Thyroid gland (tissue), 4 donors: ENCODE results near the gene MUC20. TPM values are rescaled to one million over a fixed set of nuclear protein-coding genes. Genes with fewer than 3 reads are reported as not detected.
"Not testable (repeated sequence)": the region's sequence is repeated elsewhere in the genome, so short reads cannot be mapped to it uniquely, and the experiment has no call there.

Experiments
- DNase-seq, 2 donors: peaks; one replicate each; pipeline ENCODE4 v3.0.0-alpha.2; 2019
- H3K27ac ChIP-seq, 3 donors: fragments of 200-600 bp; sonication (generic); 1 replicate in 2 of 3; 2 replicates in 1 of 3; pipeline ENCODE4 v1.5.1; 2016 to 2019; ENCODE audit warnings: mild to moderate bottlenecking in 1 of 3, moderate library complexity in 1 of 3
- H3K27me3 ChIP-seq: fragments of 200-600 bp; sonication (generic); one replicate; pipeline ENCODE4 v1.5.1; 2019
- H3K36me3 ChIP-seq, 2 donors: fragments of 200-600 bp; sonication (generic); one replicate each; pipeline ENCODE4 v1.5.1; 2016 to 2019
- H3K4me1 ChIP-seq, 2 donors: fragments of 200-600 bp; sonication (generic); one replicate each; pipeline ENCODE4 v1.5.1; 2017 to 2019
- H3K4me3 ChIP-seq, 3 donors: fragments of 200-600 bp; sonication (generic); replicated peaks in 1 of 3; 1 replicate in 2 of 3; 2 replicates in 1 of 3; pipeline ENCODE4 v1.5.1; 2016; ENCODE audit warnings: mild to moderate bottlenecking in 1 of 3
- H3K9me3 ChIP-seq: fragments of 200-600 bp; sonication (generic); one replicate; pipeline ENCODE4 v1.5.1; 2017
- POLR2A ChIP-seq, 2 donors: fragments of 450-650 bp; IDR thresholded peaks; one replicate each; pipeline ENCODE4 v1.6.1; 2017; ENCODE audit warnings: antibody characterized with exemption in 2 of 2, mild to moderate bottlenecking in 2 of 2, moderate library complexity in 1 of 2
- WGBS, 2 donors: methylation state at CpG; one replicate each; pipeline ENCODE4 v1.1.5; 2017; 5-methylcytosine and 5-hydroxymethylcytosine counted together
- intact Hi-C: fragments of 100-400 bp; cut with DNase I; formaldehyde crosslinking; loops from one replicate; pipeline ENCODE4 v1.15.1; 2023
- total RNA-seq, 4 donors: library from RNA; depleted of rRNA; stranded (reverse); fragments of >200 nt; gene quantifications; one replicate each; pipeline ENCODE4 v1.2.3, GENCODE V29; 2016
- TF ChIP-seq, protein P1 (sequence below), 6 experiments: fragments of 200-600 bp in 3 of 6; fragments of 450-650 bp in 3 of 6; sonication (generic) in 3 of 6; IDR thresholded peaks; one replicate each; pipeline ENCODE4 v1.5.1; 2016 to 2019; ENCODE audit warnings: antibody characterized with exemption in 6 of 6, mild to moderate bottlenecking in 2 of 6, inconsistent platforms in 1 of 6, moderate library complexity in 1 of 6

The MUC20 gene
- total RNA-seq, 4 donors from 2014 or later: 3.9 to 18.4 (median 13.9) TPM

- Histone ChIP-seq H3K27ac (no peak overlapping the region), H3K4me3 (no peak overlapping the region), H3K4me1 (peaks cover 3 to 6% of the 10 kb centered on the region in 2 donors), H3K36me3 (no peaks in the 10 kb centered on the region), H3K9me3 (no peaks in the 10 kb centered on the region), H3K27me3 (no peaks in the 10 kb centered on the region)
- no peak for TF ChIP-seq POLR2A (IDR thresholded peaks at IDR 0.05)
- TF ChIP-seq, protein P1, sequence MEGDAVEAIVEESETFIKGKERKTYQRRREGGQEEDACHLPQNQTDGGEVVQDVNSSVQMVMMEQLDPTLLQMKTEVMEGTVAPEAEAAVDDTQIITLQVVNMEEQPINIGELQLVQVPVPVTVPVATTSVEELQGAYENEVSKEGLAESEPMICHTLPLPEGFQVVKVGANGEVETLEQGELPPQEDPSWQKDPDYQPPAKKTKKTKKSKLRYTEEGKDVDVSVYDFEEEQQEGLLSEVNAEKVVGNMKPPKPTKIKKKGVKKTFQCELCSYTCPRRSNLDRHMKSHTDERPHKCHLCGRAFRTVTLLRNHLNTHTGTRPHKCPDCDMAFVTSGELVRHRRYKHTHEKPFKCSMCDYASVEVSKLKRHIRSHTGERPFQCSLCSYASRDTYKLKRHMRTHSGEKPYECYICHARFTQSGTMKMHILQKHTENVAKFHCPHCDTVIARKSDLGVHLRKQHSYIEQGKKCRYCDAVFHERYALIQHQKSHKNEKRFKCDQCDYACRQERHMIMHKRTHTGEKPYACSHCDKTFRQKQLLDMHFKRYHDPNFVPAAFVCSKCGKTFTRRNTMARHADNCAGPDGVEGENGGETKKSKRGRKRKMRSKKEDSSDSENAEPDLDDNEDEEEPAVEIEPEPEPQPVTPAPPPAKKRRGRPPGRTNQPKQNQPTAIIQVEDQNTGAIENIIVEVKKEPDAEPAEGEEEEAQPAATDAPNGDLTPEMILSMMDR (IDR thresholded peaks at IDR 0.05): no peak
- DNase-seq: no peak
- WGBS, 2 donors: 83 to 86% methylated on average over 4 of the region's 4 CpGs
- intact Hi-C loops: no loop called here
Observed at GRCh38 chr3:195744437-195744836, 23.7 kb downstream of the MUC20 start.

DNA sequence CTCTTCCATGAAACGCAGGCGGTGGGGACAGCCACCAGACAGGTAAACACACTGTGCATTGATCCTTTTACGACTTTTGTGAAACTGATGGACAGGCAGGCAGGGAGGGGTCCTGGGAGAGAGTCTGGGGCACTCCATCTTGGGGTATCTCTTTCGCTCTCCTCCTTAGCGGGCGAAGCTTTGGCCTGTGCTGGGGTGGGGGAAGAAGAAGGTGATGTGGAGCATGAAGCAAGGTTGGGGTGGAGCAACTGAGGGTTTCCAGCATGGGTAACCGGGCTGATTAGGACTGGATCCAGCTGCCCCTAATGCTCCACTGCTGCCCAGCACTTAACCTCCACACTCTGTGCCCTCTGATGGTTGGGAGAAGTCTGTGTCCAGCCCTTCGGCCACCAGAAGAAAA lies 25.6 kb downstream of the MUC20 start:
- no peaks in the 10 kb centered on the region for H3K27me3 ChIP-seq
- intact Hi-C loops: no loop called here
- no peak for DNase-seq
- H3K4me1 ChIP-seq: peaks cover 3 to 6% of the 10 kb centered on the region in 2 donors
- no peak overlapping the region for H3K27ac ChIP-seq
- H3K9me3 ChIP-seq: no peaks in the 10 kb centered on the region
- no peaks in the 10 kb centered on the region for H3K36me3 ChIP-seq
- WGBS, 2 donors: 80 to 82% methylated on average over 8 of the region's 8 CpGs
- H3K4me3 ChIP-seq: no peak overlapping the region
- TF ChIP-seq, protein P1 (IDR thresholded peaks at IDR 0.05): no peak

GRCh38 chr3:195746751-195747150 lies 26.0 kb downstream of the MUC20 start:
- TF ChIP-seq, protein P1 (IDR thresholded peaks at IDR 0.05): no peak
- TF ChIP-seq POLR2A (IDR thresholded peaks at IDR 0.05): no peak
- WGBS, 2 donors: 86 to 95% methylated on average over 9 of the region's 9 CpGs
- H3K9me3 ChIP-seq: no peaks in the 10 kb centered on the region
- H3K4me1 ChIP-seq: peaks cover 3 to 6% of the 10 kb centered on the region in 2 donors
- no peak overlapping the region for H3K27ac ChIP-seq
- intact Hi-C loops: no loop called here
- H3K27me3 ChIP-seq: no peaks in the 10 kb centered on the region
- DNase-seq: no peak
- no peaks in the 10 kb centered on the region for H3K36me3 ChIP-seq
- no peak overlapping the region for H3K4me3 ChIP-seq

DNA sequence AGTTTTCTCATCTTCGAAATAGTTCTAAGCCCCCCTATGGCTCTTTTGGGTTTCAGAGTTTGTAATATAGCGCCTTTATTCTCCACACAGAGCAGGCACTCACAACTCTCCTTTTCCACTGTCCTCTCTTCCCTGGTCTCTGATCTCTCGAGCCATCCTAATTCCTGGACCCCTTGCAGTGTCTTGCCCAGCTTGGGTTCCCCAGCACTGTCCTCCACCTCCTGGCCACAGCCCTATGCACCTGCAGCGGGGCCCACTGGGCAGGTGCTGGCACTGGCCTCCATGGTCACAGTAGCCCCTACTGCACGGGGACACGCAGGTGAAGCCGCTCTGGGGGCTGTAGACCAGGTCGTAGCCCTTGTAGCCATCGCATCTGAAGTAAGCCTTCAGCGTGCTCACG lies 27.9 kb downstream of the MUC20 start:
- H3K36me3 ChIP-seq: no peaks in the 10 kb centered on the region
- peaks cover 3 to 6% of the 10 kb centered on the region in 2 donors for H3K4me1 ChIP-seq
- WGBS, 2 donors: 98% methylated on average over 11 of the region's 11 CpGs
- DNase-seq: no peak
- intact Hi-C loops: no loop called here
- no peak overlapping the region for H3K4me3 ChIP-seq
- H3K27me3 ChIP-seq: no peaks in the 10 kb centered on the region
- H3K9me3 ChIP-seq: no peaks in the 10 kb centered on the region
- no peak overlapping the region for H3K27ac ChIP-seq
- TF ChIP-seq, protein P1 (IDR thresholded peaks at IDR 0.05): no peak
- TF ChIP-seq POLR2A (IDR thresholded peaks at IDR 0.05): no peak

- intact Hi-C loops, H3K9me3 ChIP-seq: not testable (repeated sequence)
- 83 to 94% methylated on average over 5 of the region's 5 CpGs for WGBS, 2 donors
Observed at GRCh38 chr3:195749101-195749500, 28.3 kb downstream of the MUC20 start.

More at GRCh38 chr3:195749101-195749500, 28.3 kb downstream of the MUC20 start:
- DNase-seq, H3K36me3 ChIP-seq, H3K4me3 ChIP-seq, H3K27ac ChIP-seq, H3K4me1 ChIP-seq, H3K27me3 ChIP-seq: not testable (repeated sequence)
